Parathyroid adenoma (tissue), 2 donors: ENCODE results near the gene TNFSF4.

Experiments used
- H2AFZ ChIP-seq: fragments of 300-600 bp; sonication (generic); one replicate; pipeline ENCODE4 v1.7.0; 2017; ENCODE audit warnings: antibody characterized with exemption, mild to moderate bottlenecking
- H3K27ac ChIP-seq: fragments of 300-600 bp; sonication (generic); one replicate; pipeline ENCODE4 v1.7.0; 2017
- H3K27me3 ChIP-seq: fragments of 300-600 bp; sonication (generic); one replicate; pipeline ENCODE4 v1.7.0; 2017; ENCODE audit warnings: low read length; ENCODE audit not compliant: control insufficient read depth, insufficient read depth
- H3K36me3 ChIP-seq: fragments of 300-600 bp; sonication (generic); one replicate; pipeline ENCODE4 v1.7.0; 2017; ENCODE audit warnings: low read length; ENCODE audit not compliant: control insufficient read depth, insufficient read depth
- H3K4me1 ChIP-seq: fragments of 300-600 bp; sonication (generic); one replicate; pipeline ENCODE4 v1.7.0; 2017; ENCODE audit warnings: control low read depth
- H3K4me2 ChIP-seq: fragments of 300-600 bp; sonication (generic); one replicate; pipeline ENCODE4 v1.7.0; 2017; ENCODE audit warnings: low read length
- H3K4me3 ChIP-seq: fragments of 300-600 bp; sonication (generic); one replicate; pipeline ENCODE4 v1.7.0; 2017; ENCODE audit warnings: low read depth, low read length
- H3K79me2 ChIP-seq: fragments of 300-600 bp; sonication (generic); one replicate; pipeline ENCODE4 v1.7.0; 2017; ENCODE audit warnings: control low read depth
- H3K9ac ChIP-seq: fragments of 300-600 bp; sonication (generic); one replicate; pipeline ENCODE4 v1.7.0; 2017; ENCODE audit warnings: mild to moderate bottlenecking
- H3K9me3 ChIP-seq: fragments of 300-600 bp; sonication (generic); one replicate; pipeline ENCODE4 v1.7.0; 2017; ENCODE audit warnings: low read length; ENCODE audit not compliant: control insufficient read depth
- TF ChIP-seq, protein P1 (sequence below): fragments of 300-600 bp; sonication (generic); IDR thresholded peaks from one replicate; pipeline ENCODE4 v1.7.0; 2017; ENCODE audit warnings: antibody characterized with exemption, mild to moderate bottlenecking
- donor health status: primary hyperparathyroidism.

The TNFSF4 gene

GRCh38 chr1:173153503-173153902, 53.6 kb downstream of the TNFSF4 start:
- H3K27me3 ChIP-seq: no peaks in the 10 kb centered on the region
- H3K9ac ChIP-seq: no peak overlapping the region
- no peak overlapping the region for H2AFZ ChIP-seq
- H3K4me2 ChIP-seq: no peak overlapping the region
- no peaks in the 10 kb centered on the region for H3K79me2 ChIP-seq
- H3K36me3 ChIP-seq: no peaks in the 10 kb centered on the region
- TF ChIP-seq, protein P1, sequence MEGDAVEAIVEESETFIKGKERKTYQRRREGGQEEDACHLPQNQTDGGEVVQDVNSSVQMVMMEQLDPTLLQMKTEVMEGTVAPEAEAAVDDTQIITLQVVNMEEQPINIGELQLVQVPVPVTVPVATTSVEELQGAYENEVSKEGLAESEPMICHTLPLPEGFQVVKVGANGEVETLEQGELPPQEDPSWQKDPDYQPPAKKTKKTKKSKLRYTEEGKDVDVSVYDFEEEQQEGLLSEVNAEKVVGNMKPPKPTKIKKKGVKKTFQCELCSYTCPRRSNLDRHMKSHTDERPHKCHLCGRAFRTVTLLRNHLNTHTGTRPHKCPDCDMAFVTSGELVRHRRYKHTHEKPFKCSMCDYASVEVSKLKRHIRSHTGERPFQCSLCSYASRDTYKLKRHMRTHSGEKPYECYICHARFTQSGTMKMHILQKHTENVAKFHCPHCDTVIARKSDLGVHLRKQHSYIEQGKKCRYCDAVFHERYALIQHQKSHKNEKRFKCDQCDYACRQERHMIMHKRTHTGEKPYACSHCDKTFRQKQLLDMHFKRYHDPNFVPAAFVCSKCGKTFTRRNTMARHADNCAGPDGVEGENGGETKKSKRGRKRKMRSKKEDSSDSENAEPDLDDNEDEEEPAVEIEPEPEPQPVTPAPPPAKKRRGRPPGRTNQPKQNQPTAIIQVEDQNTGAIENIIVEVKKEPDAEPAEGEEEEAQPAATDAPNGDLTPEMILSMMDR: no peak
- H3K27ac ChIP-seq: no peak overlapping the region
- no peak overlapping the region for H3K4me3 ChIP-seq
- H3K9me3 ChIP-seq: no peaks in the 10 kb centered on the region
- no peaks in the 10 kb centered on the region for H3K4me1 ChIP-seq

DNA sequence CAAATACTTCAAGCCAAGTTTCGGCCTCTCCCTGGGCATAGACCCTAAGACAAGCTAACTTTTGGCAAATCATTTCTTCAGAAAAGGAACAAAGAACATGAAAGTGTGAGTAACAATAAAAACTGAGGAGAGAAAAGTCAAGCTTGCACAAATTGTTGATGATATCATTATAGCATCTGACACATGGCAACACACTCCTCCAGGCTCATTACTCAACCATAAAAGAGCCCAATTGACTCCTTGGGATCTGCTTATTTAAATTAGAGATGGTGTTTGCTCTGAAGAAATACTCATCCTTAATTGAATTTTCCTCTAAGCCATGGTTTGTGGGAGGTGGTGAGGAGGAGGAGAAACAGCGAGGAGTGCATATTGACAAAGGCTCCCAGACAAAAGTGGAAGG, 54.5 kb downstream of the TNFSF4 start:
- Histone ChIP-seq H3K9me3 (no peaks in the 10 kb centered on the region), H3K4me3 (no peak overlapping the region), H3K9ac (no peak overlapping the region), H3K4me1 (no peaks in the 10 kb centered on the region), H3K36me3 (no peaks in the 10 kb centered on the region), H2AFZ (no peak overlapping the region), H3K4me2 (no peak overlapping the region), H3K27me3 (no peaks in the 10 kb centered on the region), H3K27ac (no peak overlapping the region), H3K79me2 (no peaks in the 10 kb centered on the region)
- TF ChIP-seq, protein P1: no peak

GRCh38 chr1:173150795-173151194, 56.3 kb downstream of the TNFSF4 start:
- TF ChIP-seq, protein P1: no peak
- no peak overlapping the region for H3K4me2 ChIP-seq
- H3K79me2 ChIP-seq: no peaks in the 10 kb centered on the region
- no peaks in the 10 kb centered on the region for H3K4me1 ChIP-seq
- no peaks in the 10 kb centered on the region for H3K9me3 ChIP-seq
- H3K4me3 ChIP-seq: no peak overlapping the region
- no peak overlapping the region for H2AFZ ChIP-seq
- H3K27me3 ChIP-seq: no peaks in the 10 kb centered on the region
- no peak overlapping the region for H3K27ac ChIP-seq
- no peak overlapping the region for H3K9ac ChIP-seq
- no peaks in the 10 kb centered on the region for H3K36me3 ChIP-seq

- no peaks in the 10 kb centered on the region for H3K9me3 ChIP-seq
- H3K4me1 ChIP-seq: no peaks in the 10 kb centered on the region
- no peak overlapping the region for H3K4me3 ChIP-seq
- no peaks in the 10 kb centered on the region for H3K36me3 ChIP-seq
- H3K27me3 ChIP-seq: no peaks in the 10 kb centered on the region
- H2AFZ ChIP-seq: no peak overlapping the region
- no peak overlapping the region for H3K27ac ChIP-seq
- no peak overlapping the region for H3K9ac ChIP-seq
- TF ChIP-seq, protein P1: no peak
- no peak overlapping the region for H3K4me2 ChIP-seq
- no peaks in the 10 kb centered on the region for H3K79me2 ChIP-seq
Measured at GRCh38 chr1:173149887-173150286, 57.2 kb downstream of the TNFSF4 start.

- Histone ChIP-seq H3K9ac (no peak overlapping the region), H3K4me1 (no peaks in the 10 kb centered on the region), H3K27me3 (no peaks in the 10 kb centered on the region), H3K27ac (no peak overlapping the region), H2AFZ (no peak overlapping the region), H3K79me2 (no peaks in the 10 kb centered on the region), H3K4me2 (no peak overlapping the region), H3K36me3 (no peaks in the 10 kb centered on the region), H3K9me3 (no peaks in the 10 kb centered on the region), H3K4me3 (no peak overlapping the region)
- TF ChIP-seq, protein P1: no peak
Measured at GRCh38 chr1:173148971-173149370, 58.2 kb downstream of the TNFSF4 start.
